Mesendoderm (in vitro differentiated cells): ENCODE measurements around the gene ZNF764.

Experiments
- DNase-seq: peaks from one replicate; pipeline ENCODE4 v3.0.0; 2013
- H2AK5ac ChIP-seq: 2 replicates; pipeline ENCODE4 v1.6.1; 2013; ENCODE audit warnings: low read length, inconsistent platforms
- H2BK120ac ChIP-seq: 2 replicates; pipeline ENCODE4 v1.6.1; 2013; ENCODE audit warnings: low read depth, mild to moderate bottlenecking, low read length, moderate library complexity, mixed read lengths
- H2BK15ac ChIP-seq: replicated peaks from 2 replicates; pipeline ENCODE4 v1.6.1; 2013; ENCODE audit warnings: low read depth, mild to moderate bottlenecking, moderate library complexity
- H2BK5ac ChIP-seq: 2 replicates; pipeline ENCODE4 v1.6.1; 2013; ENCODE audit warnings: low read length, inconsistent platforms
- H3K18ac ChIP-seq: 2 replicates; pipeline ENCODE4 v1.6.1; 2013; ENCODE audit warnings: mild to moderate bottlenecking, low read length, mixed read lengths
- H3K23ac ChIP-seq: one replicate; pipeline ENCODE4 v1.6.1; 2013; ENCODE audit warnings: low read length
- H3K27ac ChIP-seq: 2 replicates; pipeline ENCODE4 v1.5.1; 2013; ENCODE audit warnings: low read depth, mild to moderate bottlenecking, inconsistent platforms, low read length, moderate library complexity
- H3K27me3 ChIP-seq: 2 replicates; pipeline ENCODE4 v1.6.1; 2013; ENCODE audit warnings: low read length, control low read depth, mild to moderate bottlenecking, inconsistent platforms; ENCODE audit not compliant: insufficient read depth, poor library complexity
- H3K36me3 ChIP-seq: 2 replicates; pipeline ENCODE4 v1.6.1; 2013; ENCODE audit warnings: low read length, inconsistent platforms; ENCODE audit not compliant: control insufficient read depth, insufficient read depth
- H3K4ac ChIP-seq: one replicate; pipeline ENCODE4 v1.6.1; 2013; ENCODE audit warnings: low read depth, mild to moderate bottlenecking, low read length, moderate library complexity
- H3K4me1 ChIP-seq: 2 replicates; pipeline ENCODE4 v1.6.1; 2013; ENCODE audit warnings: low read depth, low read length, inconsistent platforms; ENCODE audit not compliant: control insufficient read depth
- H3K4me2 ChIP-seq: 2 replicates; pipeline ENCODE4 v1.6.1; 2013; ENCODE audit warnings: low read length
- H3K4me3 ChIP-seq: 2 replicates; pipeline ENCODE4 v1.5.1; 2013; ENCODE audit warnings: mild to moderate bottlenecking, low read length
- H3K56ac ChIP-seq: one replicate; pipeline ENCODE4 v1.6.1; 2013; ENCODE audit warnings: low read length
- H3K79me1 ChIP-seq: 2 replicates; pipeline ENCODE4 v1.6.1; 2013; ENCODE audit warnings: low read length, inconsistent platforms
- H3K79me2 ChIP-seq: 2 replicates; pipeline ENCODE4 v1.6.1; 2013; ENCODE audit warnings: mild to moderate bottlenecking, low read length; ENCODE audit not compliant: control insufficient read depth, insufficient read depth
- H3K9ac ChIP-seq: 2 replicates; pipeline ENCODE4 v1.6.1; 2013; ENCODE audit warnings: low read length, inconsistent platforms
- H4K5ac ChIP-seq: one replicate; pipeline ENCODE4 v1.6.1; 2013; ENCODE audit warnings: low read length
- H4K8ac ChIP-seq: one replicate; pipeline ENCODE4 v1.6.1; 2013; ENCODE audit warnings: low read depth, mild to moderate bottlenecking, control low read depth, low read length, moderate library complexity
- WGBS: extraction: QIAGEN DNeasy Blood & Tissue Kit; methylation state at CpG from one replicate; pipeline ENCODE4 v1.1.7; 2013; ENCODE audit warnings: low lambda C conversion rate, missing lambda C conversion rate; ENCODE audit not compliant: insufficient coverage; ENCODE audit errors: extremely low coverage; 5-methylcytosine and 5-hydroxymethylcytosine counted together

Gene ZNF764

GRCh38 chr16:30565526-30565925 is 7.4 kb upstream of the ZNF764 start:
- Histone ChIP-seq H4K5ac (no peak overlapping the region), H3K4me3 (no peak overlapping the region), H3K56ac (no peak overlapping the region), H3K9ac (no peak overlapping the region), H3K36me3 (no peaks in the 10 kb centered on the region), H2BK5ac (no peak overlapping the region), H3K79me2 (no peaks in the 10 kb centered on the region), H4K8ac (no peak overlapping the region), H3K4me1 (no peaks in the 10 kb centered on the region), H2AK5ac (no peak overlapping the region), H2BK15ac (no peak overlapping the region), H2BK120ac (no peak overlapping the region), H3K79me1 (no peaks in the 10 kb centered on the region), H3K4ac (no peak overlapping the region), H3K27me3 (no peaks in the 10 kb centered on the region), H3K4me2 (no peak overlapping the region), H3K18ac (no peak overlapping the region), H3K23ac (no peak overlapping the region), H3K27ac (no peak overlapping the region)
- no CpG with 5 or more reads among the region's 7 CpGs for WGBS
- DNase-seq: no peak

GRCh38 chr16:30562021-30562420 is 3.8 kb upstream of the ZNF764 start:
- no peak overlapping the region for H3K4ac ChIP-seq
- H2BK120ac ChIP-seq: no peak overlapping the region
- H3K9ac ChIP-seq: no peak overlapping the region
- H3K27me3 ChIP-seq: no peaks in the 10 kb centered on the region
- no peak overlapping the region for H4K8ac ChIP-seq
- no peak overlapping the region for H3K4me2 ChIP-seq
- H3K79me1 ChIP-seq: no peaks in the 10 kb centered on the region
- no peak overlapping the region for H3K56ac ChIP-seq
- H4K5ac ChIP-seq: no peak overlapping the region
- WGBS: no CpG with 5 or more reads among the region's 14 CpGs
- no peak for DNase-seq
- no peak overlapping the region for H3K27ac ChIP-seq
- no peak overlapping the region for H3K18ac ChIP-seq
- H3K4me3 ChIP-seq: no peak overlapping the region
- no peak overlapping the region for H3K23ac ChIP-seq
- no peaks in the 10 kb centered on the region for H3K79me2 ChIP-seq
- H2BK15ac ChIP-seq: no peak overlapping the region
- no peaks in the 10 kb centered on the region for H3K4me1 ChIP-seq
- H3K36me3 ChIP-seq: no peaks in the 10 kb centered on the region
- no peak overlapping the region for H2BK5ac ChIP-seq
- no peak overlapping the region for H2AK5ac ChIP-seq

DNA sequence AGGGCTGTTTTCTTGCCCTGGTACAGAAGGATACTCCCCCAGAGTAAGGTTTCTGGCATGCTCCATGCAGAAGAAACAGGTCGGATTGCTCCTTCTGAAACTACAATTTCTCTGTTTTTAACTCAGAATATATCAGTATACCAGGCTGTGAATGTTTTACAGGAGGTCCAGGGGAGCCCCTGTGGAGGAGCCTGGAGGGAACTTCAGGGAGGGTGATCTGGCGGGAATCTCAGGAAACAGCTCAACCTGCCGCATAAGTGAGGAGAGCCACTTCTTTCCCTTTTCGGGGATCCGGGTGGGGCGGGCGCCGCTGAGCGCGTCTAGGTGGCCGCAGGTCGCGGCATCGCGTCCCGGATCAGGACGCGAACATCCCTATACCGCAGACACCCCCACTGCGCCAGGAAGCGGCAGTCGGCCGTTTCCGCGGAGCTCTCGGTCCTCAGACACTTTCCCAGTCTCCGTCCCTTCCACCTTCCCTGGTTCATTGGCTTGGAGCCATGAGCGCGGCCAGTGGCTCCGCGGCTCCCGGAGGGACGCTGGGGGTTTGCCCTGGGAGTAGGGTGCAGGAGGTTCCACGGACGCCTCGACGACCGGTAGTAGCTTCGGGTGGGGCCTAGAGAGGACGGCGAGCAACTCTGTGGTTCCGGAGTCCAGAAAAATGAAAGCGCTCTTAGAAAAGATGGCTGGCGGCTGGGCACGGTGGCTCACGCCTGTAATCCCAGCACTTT is 3.1 kb upstream of the ZNF764 start:
- H3K27me3 ChIP-seq: no peaks in the 10 kb centered on the region
- WGBS: no CpG with 5 or more reads among the region's 46 CpGs
- H3K9ac ChIP-seq: peak overlapping the region; percentile 51
- peaks cover 1% of the 10 kb centered on the region for H3K79me1 ChIP-seq
- peak overlapping the region; percentile 34 for H3K4me2 ChIP-seq
- H3K4ac ChIP-seq: no peak overlapping the region
- no peak overlapping the region for H4K8ac ChIP-seq
- peak overlapping the region; percentile 81 for H3K56ac ChIP-seq
- H3K79me2 ChIP-seq: no peaks in the 10 kb centered on the region
- H3K36me3 ChIP-seq: no peaks in the 10 kb centered on the region
- peak overlapping the region; percentile 43 for H3K18ac ChIP-seq
- H4K5ac ChIP-seq: no peak overlapping the region
- no peak overlapping the region for H2BK5ac ChIP-seq
- H2BK120ac ChIP-seq: no peak overlapping the region
- no peak for DNase-seq
- H3K27ac ChIP-seq: no peak overlapping the region
- H2AK5ac ChIP-seq: no peak overlapping the region
- no peak overlapping the region for H3K23ac ChIP-seq
- no peak overlapping the region for H3K4me3 ChIP-seq
- H3K4me1 ChIP-seq: no peaks in the 10 kb centered on the region
- H2BK15ac ChIP-seq: no peak overlapping the region

- Histone ChIP-seq H2BK5ac (no peak overlapping the region), H3K79me2 (no peaks in the 10 kb centered on the region), H3K4ac (no peak overlapping the region), H3K4me3 (no peak overlapping the region), H4K5ac (no peak overlapping the region), H3K4me2 (no peak overlapping the region), H2BK120ac (no peak overlapping the region), H3K27me3 (no peaks in the 10 kb centered on the region), H3K27ac (no peak overlapping the region), H2AK5ac (no peak overlapping the region), H3K56ac (peak overlapping the region; percentile 74), H3K18ac (no peak overlapping the region), H3K79me1 (peaks cover 3% of the 10 kb centered on the region), H2BK15ac (no peak overlapping the region), H3K36me3 (no peaks in the 10 kb centered on the region), H3K4me1 (no peaks in the 10 kb centered on the region), H4K8ac (no peak overlapping the region), H3K9ac (no peak overlapping the region), H3K23ac (no peak overlapping the region)
- no peak for DNase-seq
- WGBS: no CpG with 5 or more reads among the region's 6 CpGs
These were observed 1.5 kb upstream of the ZNF764 start for GRCh38 chr16:30559690-30560089.

GRCh38 chr16:30558789-30559377 is 709 bp upstream of the ZNF764 start:
- Histone ChIP-seq H3K56ac (peak overlapping the region; percentile 87), H3K4ac (peak overlapping the region; percentile 64), H2BK5ac (no peak overlapping the region), H3K4me2 (peak overlapping the region; percentile 12), H3K27me3 (no peaks in the 10 kb centered on the region), H4K8ac (no peak overlapping the region), H3K36me3 (no peaks in the 10 kb centered on the region), H3K9ac (peak overlapping the region; percentile 76), H2BK120ac (no peak overlapping the region), H3K23ac (no peak overlapping the region), H3K79me2 (no peaks in the 10 kb centered on the region), H3K27ac (peak overlapping the region; percentile 60), H2AK5ac (peak overlapping the region; percentile 67), H3K4me1 (no peaks in the 10 kb centered on the region), H4K5ac (no peak overlapping the region), H3K18ac (no peak overlapping the region), H2BK15ac (no peak overlapping the region), H3K4me3 (no peak overlapping the region), H3K79me1 (peaks cover 3% of the 10 kb centered on the region)
- no CpG with 5 or more reads among the region's 21 CpGs for WGBS
- DNase-seq: no peak

DNA sequence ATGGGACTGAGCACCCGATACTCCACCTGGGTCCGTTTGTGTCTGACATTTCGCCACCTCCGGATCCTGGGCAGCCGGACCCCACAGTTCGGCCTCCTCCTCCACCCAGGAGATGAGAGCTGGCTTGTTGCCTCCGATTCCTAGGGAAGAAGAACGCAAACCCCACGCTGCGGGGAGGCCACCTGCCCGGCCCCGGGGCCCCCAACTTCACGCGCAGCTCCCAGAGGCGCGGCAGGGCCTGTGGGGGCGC is 542 bp downstream of the ZNF764 start:
- H4K8ac ChIP-seq: peak overlapping the region; percentile 77
- peak overlapping the region; percentile 97 for H3K23ac ChIP-seq
- H3K9ac ChIP-seq: peak overlapping the region; percentile 92
- H2BK15ac ChIP-seq: no peak overlapping the region
- no peak for DNase-seq
- H2BK5ac ChIP-seq: no peak overlapping the region
- H3K56ac ChIP-seq: peak overlapping the region; percentile 90
- no peak overlapping the region for H2AK5ac ChIP-seq
- H3K4me3 ChIP-seq: peak overlapping the region; percentile 77
- peak overlapping the region; percentile 95 for H3K27ac ChIP-seq
- peak overlapping the region; percentile 86 for H3K18ac ChIP-seq
- H3K4me2 ChIP-seq: peak overlapping the region; percentile 69
- no peaks in the 10 kb centered on the region for H3K36me3 ChIP-seq
- H2BK120ac ChIP-seq: no peak overlapping the region
- H4K5ac ChIP-seq: no peak overlapping the region
- no CpG with 5 or more reads among the region's 17 CpGs for WGBS
- H3K79me2 ChIP-seq: no peaks in the 10 kb centered on the region
- H3K4me1 ChIP-seq: no peaks in the 10 kb centered on the region
- peak overlapping the region; percentile 46 for H3K4ac ChIP-seq
- peaks cover 5% of the 10 kb centered on the region for H3K79me1 ChIP-seq
- no peaks in the 10 kb centered on the region for H3K27me3 ChIP-seq
